Panc1 (cell line): ENCODE data around the gene TNIP1. TPM values are rescaled to one million over a fixed set of nuclear protein-coding genes. Genes with fewer than 3 reads are reported as not detected.

Experiments used
- ATAC-seq: fragments of 200-7000 bp; cut with Tn5 transposase; 2 replicates; pipeline ENCODE4 v1.9.1; 2020; ENCODE audit warnings: mild to moderate bottlenecking, moderate library complexity
- BruUV-seq: library from RNA; stranded (reverse); fragments of 400-500 nt; replicated peaks from 2 replicates; lab custom pipeline; 2021; lab: Mats Ljungman, UMichigan
- CTCF ChIA-PET: fragments of 300-600 bp; sonication (Branson Sonifier 250); formaldehyde crosslinking; loops from one replicate; lab custom pipeline; 2022; ENCODE audit warnings: antibody characterized with exemption; lab: Charles Lee
- POLR2A ChIA-PET: fragments of 300-600 bp; sonication (Branson Sonifier 250); formaldehyde crosslinking; loops from one replicate; lab custom pipeline; 2022; ENCODE audit warnings: antibody characterized with exemption; lab: Charles Lee
- DNase-seq: peaks from one replicate; pipeline ENCODE4 v3.0.0-alpha.2; 2010; ENCODE audit warnings: low read depth, low spot score
- H3K27ac ChIP-seq: 2 replicates; pipeline ENCODE4 v1.5.1; 2011; ENCODE audit warnings: mild to moderate bottlenecking, low read length, inconsistent platforms
- H3K27me3 ChIP-seq: fragments of 200-500 bp; sonication (Bioruptor generic); 2 replicates; pipeline ENCODE4 v1.6.0; 2014; ENCODE audit warnings: low read length, inconsistent platforms; ENCODE audit not compliant: control insufficient read depth, insufficient read depth
- H3K36me3 ChIP-seq: fragments of 200-500 bp; sonication (Bioruptor generic); 2 replicates; pipeline ENCODE4 v1.5.1; 2014; ENCODE audit warnings: inconsistent platforms, mild to moderate bottlenecking, low read length, moderate library complexity; ENCODE audit not compliant: control insufficient read depth, insufficient read depth
- H3K4me1 ChIP-seq: 2 replicates; pipeline ENCODE4 v1.5.1; 2011; ENCODE audit warnings: inconsistent platforms, mild to moderate bottlenecking, low read length, moderate library complexity; ENCODE audit not compliant: control insufficient read depth, insufficient read depth
- H3K4me3 ChIP-seq, 2 experiments: 2 replicates each; pipeline ENCODE4 v1.5.1; 2011 to 2012; ENCODE audit warnings: low read depth in 2 of 2, low read length in 2 of 2, mild to moderate bottlenecking in 2 of 2, inconsistent platforms in 1 of 2, moderate library complexity in 1 of 2
- H3K9me3 ChIP-seq: fragments of 200-500 bp; sonication (Bioruptor generic); 2 replicates; pipeline ENCODE4 v1.5.1; 2014; ENCODE audit warnings: low read depth, mild to moderate bottlenecking, inconsistent platforms, low read length, moderate library complexity; ENCODE audit not compliant: control insufficient read depth, insufficient read depth
- CTCF ChIP-seq: fragments of 450-650 bp; IDR thresholded peaks from 2 replicates; pipeline ENCODE4 v1.5.1; 2017; ENCODE audit warnings: mild to moderate bottlenecking
- POLR2AphosphoS5 ChIP-seq: IDR thresholded peaks from 2 replicates; pipeline ENCODE4 v1.6.1; 2012; ENCODE audit warnings: mild to moderate bottlenecking, low read depth, low read length, moderate library complexity
- REST ChIP-seq, 2 experiments: IDR thresholded peaks; 2 replicates each; pipeline ENCODE4 v1.6.1; 2011 to 2012; ENCODE audit warnings: low read depth in 2 of 2, control low read depth in 1 of 2, low read length in 1 of 2, mild to moderate bottlenecking in 1 of 2, moderate library complexity in 1 of 2; ENCODE audit not compliant: insufficient read depth in 1 of 2
- SIN3A ChIP-seq: IDR thresholded peaks from 2 replicates; pipeline ENCODE4 v1.6.1; 2012; ENCODE audit warnings: low read depth, mild to moderate bottlenecking, low read length, moderate library complexity, borderline replicate concordance; ENCODE audit not compliant: insufficient read depth
- TCF7L2 ChIP-seq: IDR thresholded peaks from 2 replicates; pipeline ENCODE4 v1.6.1; 2011; ENCODE audit warnings: mild to moderate bottlenecking, low read depth, low read length, inconsistent platforms
- in situ Hi-C: cut with HindIII; loops from 2 replicates; pipeline ENCODE4 v1.10.0; 2016; ENCODE audit warnings: low sequenced_read_pairs, low pct_unique_long_range_greater_than_20kb
- intact Hi-C: fragments of 100-400 bp; cut with micrococcal nuclease; formaldehyde crosslinking; loops from one replicate; pipeline ENCODE4 v1.10.0; 2022; ENCODE audit not compliant: unreplicated experiment
- total RNA-seq: library from RNA; stranded (reverse); gene quantifications from one replicate; pipeline ENCODE4 v1.2.1, GENCODE V29; 2021; ENCODE audit not compliant: unreplicated experiment

Gene TNIP1
- total RNA-seq, 1 experiment from 2014 or later, result 81.9 TPM

- DNase-seq (no peak), ATAC-seq (no peak)
- Histone ChIP-seq H3K27me3 (no peaks in the 10 kb centered on the region), H3K4me3 (no peak overlapping the region), H3K27ac (no peak overlapping the region), H3K4me1 (peaks cover 25% of the 10 kb centered on the region), H3K36me3 (no peaks in the 10 kb centered on the region), H3K9me3 (no peaks in the 10 kb centered on the region)
- POLR2A ChIA-PET, result interaction anchor here (0.6 kb wide), 1 partner anchor 23 kb away, joined by 10 read pairs; no protein-coding TSS in a partner anchor
- CTCF ChIA-PET, result interaction anchor here (0.9 kb wide), 1 partner anchor 15 kb away, joined by 3 read pairs; no protein-coding TSS in a partner anchor
- in situ Hi-C loops (no loop called here), intact Hi-C loops (no loop called here)
- TF ChIP-seq POLR2AphosphoS5 (no peak), SIN3A (no peak), REST (IDR thresholded peaks at IDR 0.05; ENCODE audit: insufficient read depth in 1 of 2, low read depth in 2 of 2, low read length in 1 of 2) (no peak), TCF7L2 (no peak), CTCF (no peak)
- no TSS peak for BruUV-seq
These were observed 1.6 kb upstream of the TNIP1 start for GRCh38 chr5:151082282-151082902.

- CTCF ChIA-PET, result interaction anchor here (0.9 kb wide), 1 partner anchor 14 kb away, joined by 3 read pairs; no protein-coding TSS in a partner anchor
These were observed 822 bp upstream of the TNIP1 start for GRCh38 chr5:151081431-151082281.

More at GRCh38 chr5:151081431-151082281, 822 bp upstream of the TNIP1 start:
- TSS peak; percentile 94 for BruUV-seq
- no peaks in the 10 kb centered on the region for H3K9me3 ChIP-seq
- H3K4me1 ChIP-seq, result peaks cover 25% of the 10 kb centered on the region
- POLR2A ChIA-PET, result interaction anchor here (0.5 kb wide), 1 partner anchor 15 kb away, joined by 3 read pairs; no protein-coding TSS in a partner anchor
- TF ChIP-seq CTCF (no peak), SIN3A (no peak), REST (IDR thresholded peaks at IDR 0.05; ENCODE audit: insufficient read depth in 1 of 2, low read depth in 2 of 2, low read length in 1 of 2) (no peak), POLR2AphosphoS5 (no peak), TCF7L2 (no peak)
- H3K36me3 ChIP-seq, result no peaks in the 10 kb centered on the region
- H3K4me3 ChIP-seq, result peak overlapping the region; percentile 83 to 95
- no peak; the same call in 1 of the 2 replicates for ATAC-seq
- no peak for DNase-seq
- H3K27me3 ChIP-seq, result no peaks in the 10 kb centered on the region
- in situ Hi-C loops (no loop called here), intact Hi-C loops (no loop called here)
- peak overlapping the region; percentile 85 for H3K27ac ChIP-seq
